KMS-11 (cell line): ENCODE measurements around the gene CBL.

Source experiments
- H2AFZ ChIP-seq: fragments of 200-600 bp; sonication (generic); 2 replicates; pipeline ENCODE4 v1.6.1; 2016; ENCODE audit warnings: antibody characterized with exemption, mixed run types, low read depth
- H3K27ac ChIP-seq: fragments of 200-600 bp; sonication (generic); 2 replicates; pipeline ENCODE4 v1.6.1; 2016; ENCODE audit warnings: mild to moderate bottlenecking, mixed run types
- H3K27me3 ChIP-seq: fragments of 200-600 bp; sonication (generic); 2 replicates; pipeline ENCODE4 v1.6.1; 2017; ENCODE audit warnings: mild to moderate bottlenecking, low read depth, mixed run types, moderate library complexity; ENCODE audit not compliant: insufficient read depth
- H3K36me3 ChIP-seq: fragments of 200-600 bp; sonication (generic); 2 replicates; pipeline ENCODE4 v1.6.1; 2017; ENCODE audit warnings: mild to moderate bottlenecking, mixed run types; ENCODE audit not compliant: insufficient read depth
- H3K4me1 ChIP-seq: fragments of 200-600 bp; sonication (generic); 2 replicates; pipeline ENCODE4 v1.6.1; 2016; ENCODE audit warnings: mild to moderate bottlenecking, low read depth, mixed run types; ENCODE audit not compliant: poor library complexity, severe bottlenecking
- H3K4me2 ChIP-seq: fragments of 200-600 bp; sonication (generic); 2 replicates; pipeline ENCODE4 v1.7.0; 2016; ENCODE audit warnings: mild to moderate bottlenecking, mixed run types
- H3K4me3 ChIP-seq: fragments of 200-600 bp; sonication (generic); IDR thresholded peaks from 2 replicates; pipeline ENCODE4 v1.6.1; 2017; ENCODE audit warnings: low read depth, low read length, mixed read lengths; ENCODE audit not compliant: insufficient read depth
- H3K79me2 ChIP-seq: fragments of 200-600 bp; sonication (generic); 2 replicates; pipeline ENCODE4 v1.6.1; 2016; ENCODE audit warnings: low read depth, mixed run types; ENCODE audit not compliant: insufficient read depth
- H3K9ac ChIP-seq: fragments of 200-600 bp; sonication (generic); 2 replicates; pipeline ENCODE4 v1.6.1; 2016; ENCODE audit warnings: mild to moderate bottlenecking, mixed run types
- H4K20me1 ChIP-seq: fragments of 200-600 bp; sonication (generic); 2 replicates; pipeline ENCODE4 v1.6.1; 2016; ENCODE audit warnings: mild to moderate bottlenecking, mixed run types; ENCODE audit not compliant: insufficient read depth
- TF ChIP-seq, protein P1 (sequence below): fragments of 200-600 bp; sonication (generic); conservative IDR thresholded peaks from 2 replicates; pipeline ENCODE4 v1.6.1; 2017; ENCODE audit warnings: low read depth, mild to moderate bottlenecking, antibody characterized with exemption, low read length, moderate library complexity, mixed read lengths

The CBL gene

DNA sequence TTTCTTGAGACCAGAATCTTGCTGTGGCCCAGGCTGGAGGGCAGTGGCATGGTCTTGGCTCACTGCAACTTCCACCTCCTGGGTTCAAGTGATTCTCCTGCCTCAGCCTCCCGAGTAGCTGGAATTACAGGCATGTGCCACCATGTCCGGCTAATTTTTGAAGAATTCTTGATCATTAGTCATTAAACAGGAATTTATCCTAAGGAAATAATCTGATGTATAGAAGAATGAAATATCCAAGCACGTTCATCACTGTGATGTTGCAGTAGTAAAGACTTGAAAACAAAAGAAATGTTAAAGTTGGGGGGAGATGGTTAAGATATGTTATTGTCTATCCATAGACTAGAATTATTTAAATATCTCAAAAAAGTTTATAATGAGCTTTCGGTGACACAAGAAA lies 23.6 kb downstream of the CBL start:
- Histone ChIP-seq H3K27me3 (no peaks in the 10 kb centered on the region), H4K20me1 (no peaks in the 10 kb centered on the region), H3K4me2 (no peak overlapping the region), H3K27ac (no peak overlapping the region), H3K9ac (no peak overlapping the region), H3K4me1 (no peaks in the 10 kb centered on the region), H3K79me2 (no peaks in the 10 kb centered on the region), H2AFZ (no peak overlapping the region), H3K36me3 (no peaks in the 10 kb centered on the region), H3K4me3 (no peak overlapping the region)
- TF ChIP-seq, protein P1, sequence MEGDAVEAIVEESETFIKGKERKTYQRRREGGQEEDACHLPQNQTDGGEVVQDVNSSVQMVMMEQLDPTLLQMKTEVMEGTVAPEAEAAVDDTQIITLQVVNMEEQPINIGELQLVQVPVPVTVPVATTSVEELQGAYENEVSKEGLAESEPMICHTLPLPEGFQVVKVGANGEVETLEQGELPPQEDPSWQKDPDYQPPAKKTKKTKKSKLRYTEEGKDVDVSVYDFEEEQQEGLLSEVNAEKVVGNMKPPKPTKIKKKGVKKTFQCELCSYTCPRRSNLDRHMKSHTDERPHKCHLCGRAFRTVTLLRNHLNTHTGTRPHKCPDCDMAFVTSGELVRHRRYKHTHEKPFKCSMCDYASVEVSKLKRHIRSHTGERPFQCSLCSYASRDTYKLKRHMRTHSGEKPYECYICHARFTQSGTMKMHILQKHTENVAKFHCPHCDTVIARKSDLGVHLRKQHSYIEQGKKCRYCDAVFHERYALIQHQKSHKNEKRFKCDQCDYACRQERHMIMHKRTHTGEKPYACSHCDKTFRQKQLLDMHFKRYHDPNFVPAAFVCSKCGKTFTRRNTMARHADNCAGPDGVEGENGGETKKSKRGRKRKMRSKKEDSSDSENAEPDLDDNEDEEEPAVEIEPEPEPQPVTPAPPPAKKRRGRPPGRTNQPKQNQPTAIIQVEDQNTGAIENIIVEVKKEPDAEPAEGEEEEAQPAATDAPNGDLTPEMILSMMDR = no peak

DNA sequence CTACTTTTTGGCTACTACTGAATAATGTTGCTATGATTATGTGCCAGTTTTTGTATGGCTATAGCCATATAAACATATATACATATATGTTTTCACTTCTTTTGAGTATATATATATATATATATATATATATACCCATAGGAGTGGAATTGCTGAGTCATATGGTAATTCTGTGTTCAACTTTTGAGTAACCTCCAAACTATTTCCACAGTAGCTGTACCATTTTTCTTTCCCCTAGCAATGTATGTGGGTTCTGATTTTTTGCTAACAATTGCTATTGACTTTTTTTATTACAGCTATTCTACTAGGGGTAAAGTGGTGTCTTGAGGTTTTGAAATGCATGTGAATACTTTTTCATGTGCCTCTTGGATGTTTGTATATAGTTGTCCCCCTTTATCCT lies 30.4 kb downstream of the CBL start:
- Histone ChIP-seq H3K9ac (no peak overlapping the region), H4K20me1 (no peaks in the 10 kb centered on the region), H3K27ac (no peak overlapping the region), H3K79me2 (no peaks in the 10 kb centered on the region; the same call in 1 of the 2 replicates), H3K4me1 (peaks cover 42% of the 10 kb centered on the region), H3K4me3 (no peak overlapping the region), H3K36me3 (no peaks in the 10 kb centered on the region), H2AFZ (no peak overlapping the region), H3K27me3 (no peaks in the 10 kb centered on the region), H3K4me2 (peak overlapping the region; percentile 66; the same call in 1 of the 2 replicates)
- TF ChIP-seq, protein P1 = no peak

DNA sequence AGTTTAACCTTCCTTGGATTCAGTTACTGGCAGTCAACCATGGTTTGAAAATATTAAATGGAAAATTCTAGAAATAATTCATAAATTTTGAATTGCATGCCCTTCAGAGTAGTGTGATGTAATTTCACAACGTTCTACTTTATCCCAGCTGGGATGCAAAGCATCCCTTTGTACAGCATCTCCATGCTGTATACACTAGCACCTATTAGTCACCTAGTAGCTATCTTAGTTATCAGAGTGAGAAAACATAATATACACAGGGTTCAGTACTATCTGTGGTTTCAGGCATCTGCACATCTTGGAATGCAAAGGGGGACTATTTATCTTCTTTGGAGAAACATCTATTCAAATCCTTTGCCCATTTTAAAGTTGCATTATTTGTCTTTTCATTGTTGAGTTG lies 30.8 kb downstream of the CBL start:
- TF ChIP-seq, protein P1 = no peak
- no peak overlapping the region for H2AFZ ChIP-seq
- H4K20me1 ChIP-seq = no peaks in the 10 kb centered on the region
- peaks cover 42% of the 10 kb centered on the region for H3K4me1 ChIP-seq
- H3K36me3 ChIP-seq = no peaks in the 10 kb centered on the region
- peak overlapping the region; percentile 66; the same call in 1 of the 2 replicates for H3K4me2 ChIP-seq
- H3K9ac ChIP-seq = no peak overlapping the region
- no peak overlapping the region for H3K4me3 ChIP-seq
- H3K27ac ChIP-seq = no peak overlapping the region; the same call in 1 of the 2 replicates
- no peaks in the 10 kb centered on the region; the same call in 1 of the 2 replicates for H3K79me2 ChIP-seq
- H3K27me3 ChIP-seq = no peaks in the 10 kb centered on the region

DNA sequence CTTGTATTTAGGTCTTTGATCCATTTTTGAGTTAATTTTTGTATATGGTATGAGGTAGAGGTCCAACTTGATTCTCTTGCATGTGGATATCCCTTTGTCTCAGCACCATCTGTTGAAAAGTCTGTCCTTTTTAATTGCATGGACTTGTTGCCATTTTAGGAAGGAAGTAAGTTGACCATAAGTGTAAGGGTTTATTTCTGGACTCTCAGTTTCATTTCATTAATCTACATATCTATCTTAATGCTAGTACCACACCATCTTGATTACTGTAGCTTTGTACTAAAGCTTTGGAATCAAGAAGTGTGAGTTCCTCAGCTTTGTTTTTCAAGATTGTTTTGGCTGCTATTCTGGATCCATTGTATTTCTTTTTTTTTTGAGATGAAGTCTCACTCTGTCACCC lies 31.4 kb downstream of the CBL start:
- Histone ChIP-seq H2AFZ (no peak overlapping the region), H3K4me1 (peaks cover 42% of the 10 kb centered on the region), H4K20me1 (no peaks in the 10 kb centered on the region), H3K36me3 (no peaks in the 10 kb centered on the region), H3K9ac (no peak overlapping the region), H3K27me3 (no peaks in the 10 kb centered on the region), H3K4me2 (peak overlapping the region; percentile 66), H3K79me2 (no peaks in the 10 kb centered on the region; the same call in 1 of the 2 replicates), H3K4me3 (no peak overlapping the region), H3K27ac (peak overlapping the region; percentile 26; the same call in 1 of the 2 replicates)
- TF ChIP-seq, protein P1 = no peak
